Stimulated activated CD8-positive, alpha-beta memory T cell treated with anti-CD3 and anti-CD28 coated beads, Interleukin-7, amount 100 ng/mL, for 4 hours (primary cell): Measurements from ENCODE around the gene MAST4.
A peak's percentile ranks its signal among the peaks of the same experiment; 100 is the strongest.
"Not testable (repeated sequence)": the region's sequence is repeated elsewhere in the genome, so short reads cannot be mapped to it uniquely, and the experiment has no call there.

Source experiments
- DNase-seq, 2 donors: peaks; one replicate each; pipeline ENCODE4 v3.0.0-alpha.2; 2020; ENCODE audit warnings: low read depth in 2 of 2

The MAST4 gene

DNA sequence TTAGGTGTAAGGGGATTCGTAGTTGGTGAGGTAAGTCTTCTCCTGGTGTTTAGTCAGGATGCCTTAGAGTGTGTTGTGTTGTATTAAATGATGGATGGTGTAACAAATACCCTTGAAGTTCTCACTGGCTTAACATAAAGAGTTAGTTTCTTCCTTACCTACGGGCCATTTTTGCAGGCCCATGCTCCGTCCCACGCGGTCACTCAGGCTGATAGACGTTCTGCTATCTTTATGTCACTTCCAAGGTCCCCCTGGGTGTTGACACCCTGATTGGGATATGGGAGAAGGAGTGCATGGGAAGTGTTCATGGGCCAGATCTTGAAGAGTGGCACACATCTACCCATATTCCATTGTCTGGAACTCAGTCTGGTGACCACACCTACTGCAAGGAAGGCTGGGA lies 214.0 kb downstream of the MAST4 start:
- no peak for DNase-seq

DNA sequence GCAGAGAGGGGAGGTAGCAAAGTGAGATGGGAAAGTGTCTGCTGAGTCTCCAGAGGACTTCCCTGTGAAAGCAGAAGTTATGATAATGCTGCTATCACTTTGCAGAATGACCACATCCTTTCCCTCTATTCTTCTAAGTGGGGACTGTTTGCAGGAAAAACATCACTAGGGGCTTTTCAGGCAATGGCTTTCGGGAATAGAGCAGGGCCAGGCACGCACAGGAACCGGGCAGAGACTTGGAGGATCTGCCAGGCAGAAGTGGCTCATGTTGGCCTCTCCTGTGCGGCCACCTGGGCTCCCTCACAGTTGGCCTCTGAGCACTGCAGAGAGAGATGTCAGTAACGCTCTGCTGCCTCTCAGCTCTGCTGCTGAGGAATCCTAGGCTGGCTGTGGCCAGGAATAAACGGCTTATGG lies 214.7 kb downstream of the MAST4 start:
- no peak for DNase-seq

DNA sequence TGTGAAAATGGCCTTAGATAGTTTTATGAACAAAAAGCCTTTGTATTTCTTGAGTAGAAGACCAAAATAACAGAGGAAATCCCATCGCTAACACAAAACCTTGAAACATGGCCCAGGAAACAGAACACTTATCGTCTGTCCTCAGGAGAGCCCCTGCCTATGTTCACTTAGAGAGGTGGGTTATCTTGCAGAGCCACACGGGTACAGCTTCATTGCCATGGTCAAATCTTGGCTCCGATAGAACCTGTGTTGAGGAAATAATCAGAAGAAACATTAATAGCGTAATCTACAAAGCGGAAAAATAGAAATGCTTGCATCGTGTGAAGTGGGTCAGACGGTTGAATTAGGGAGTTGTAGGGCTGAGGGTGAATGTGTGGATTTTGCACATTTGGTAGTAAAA lies 216.1 kb downstream of the MAST4 start:
- no peak for DNase-seq

DNA sequence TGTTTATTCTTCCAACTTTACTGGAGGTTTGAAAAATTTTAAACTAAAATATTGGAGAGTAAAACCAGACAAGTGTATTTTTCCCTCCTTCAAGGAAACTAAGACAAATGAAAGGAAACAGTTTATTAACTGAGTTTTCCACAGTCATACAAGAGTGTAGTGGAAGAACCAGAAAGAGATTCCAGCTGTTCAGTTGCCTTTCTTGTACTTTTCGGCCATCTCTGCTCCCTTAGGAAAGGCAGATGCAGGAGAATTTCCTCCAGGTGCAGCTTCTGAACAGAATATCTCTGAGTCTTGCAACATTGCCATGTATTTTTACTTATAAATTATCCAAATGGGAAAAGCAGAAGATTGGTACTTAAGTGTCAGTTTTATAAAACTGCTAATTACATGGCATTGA lies 217.1 kb downstream of the MAST4 start:
- no peak for DNase-seq

DNA sequence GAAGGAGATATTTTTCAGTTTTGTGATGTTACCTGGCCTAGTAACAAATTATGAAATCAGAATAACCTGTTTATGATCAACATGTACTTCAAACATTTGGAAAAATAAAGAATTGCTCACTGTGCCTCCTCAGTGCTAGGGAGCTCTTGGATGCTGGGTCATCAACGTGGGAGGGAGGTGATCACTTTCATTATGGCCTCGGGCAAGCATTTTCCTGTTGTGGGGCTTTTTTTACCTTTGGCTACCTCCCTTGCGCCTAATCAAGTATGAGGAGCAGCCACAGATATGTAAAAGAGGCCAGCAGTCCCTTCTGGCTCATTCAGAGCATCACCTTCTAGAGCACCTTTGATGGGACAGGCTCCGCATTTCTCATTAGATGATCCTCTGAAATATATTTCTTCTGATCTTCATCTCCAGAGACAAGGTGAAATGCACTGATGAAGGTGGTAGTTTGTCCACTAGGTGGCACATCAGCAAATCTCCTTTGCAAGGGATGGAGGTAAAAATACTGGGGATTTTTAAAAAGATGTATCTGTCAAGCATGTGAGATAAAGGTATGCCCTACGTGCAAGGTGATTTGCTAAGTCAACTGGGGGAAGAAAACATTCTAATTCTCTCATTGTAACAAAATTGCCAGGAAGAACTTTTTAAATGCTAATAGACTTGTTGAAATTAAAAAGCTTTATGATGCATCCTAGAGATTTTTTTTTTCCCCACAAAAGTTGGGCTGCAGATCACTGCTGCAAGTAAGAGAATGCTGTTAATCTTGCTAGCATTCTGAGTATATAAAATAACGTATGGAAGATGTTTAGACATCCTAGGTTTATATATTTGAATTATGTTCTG lies 218.2 kb downstream of the MAST4 start:
- DNase-seq, result peak in 1 of 2 donors; percentile 6

DNA sequence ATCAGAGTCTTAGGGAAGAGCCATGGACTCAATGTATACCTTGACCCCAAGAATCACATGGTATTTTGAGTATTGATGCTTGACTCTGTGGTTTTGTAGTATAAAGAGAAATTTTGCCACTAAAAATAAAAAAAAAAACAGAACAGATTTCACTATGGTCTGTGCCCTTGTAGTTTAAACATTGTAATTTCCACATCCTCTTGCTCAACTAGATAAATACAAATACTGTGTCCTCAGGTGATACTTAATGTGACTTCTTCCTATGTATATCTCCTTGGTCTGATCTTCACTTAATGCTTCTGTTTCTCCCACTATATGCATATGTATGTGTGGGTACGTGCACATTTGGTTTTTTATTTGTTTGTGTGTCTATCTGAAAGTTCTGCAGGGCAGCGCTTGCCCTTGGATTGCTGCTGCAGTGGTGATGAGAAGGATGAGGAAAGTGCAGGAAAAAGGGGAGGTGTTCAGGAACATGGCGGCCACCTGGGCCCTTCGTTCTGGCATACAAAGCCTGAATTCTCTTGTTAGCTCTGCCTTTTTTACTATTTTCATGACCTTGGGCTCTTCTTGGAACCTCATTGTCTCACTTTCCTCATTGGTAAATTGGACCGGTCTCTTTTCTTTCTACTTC lies 222.2 kb downstream of the MAST4 start:
- no peak for DNase-seq

DNA sequence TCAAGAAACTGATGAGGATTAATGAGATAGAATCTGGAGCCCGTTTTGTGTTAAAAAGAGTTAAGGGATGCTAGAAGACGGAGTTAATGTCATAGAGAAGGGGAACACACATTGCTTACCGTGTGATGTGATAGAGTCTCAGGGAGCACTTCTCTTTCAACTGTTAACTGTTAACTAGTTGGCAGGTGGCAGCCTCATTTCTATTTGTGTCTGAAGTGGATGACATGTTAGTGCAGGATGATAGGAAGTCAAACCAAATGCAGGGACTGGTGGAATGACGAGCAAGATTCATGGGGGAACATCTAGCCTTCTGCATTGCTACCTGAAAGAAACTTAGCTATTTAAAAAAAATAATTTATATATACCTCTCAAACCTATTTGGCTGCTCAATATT lies 222.7 kb downstream of the MAST4 start:
- DNase-seq, result no peak

DNA sequence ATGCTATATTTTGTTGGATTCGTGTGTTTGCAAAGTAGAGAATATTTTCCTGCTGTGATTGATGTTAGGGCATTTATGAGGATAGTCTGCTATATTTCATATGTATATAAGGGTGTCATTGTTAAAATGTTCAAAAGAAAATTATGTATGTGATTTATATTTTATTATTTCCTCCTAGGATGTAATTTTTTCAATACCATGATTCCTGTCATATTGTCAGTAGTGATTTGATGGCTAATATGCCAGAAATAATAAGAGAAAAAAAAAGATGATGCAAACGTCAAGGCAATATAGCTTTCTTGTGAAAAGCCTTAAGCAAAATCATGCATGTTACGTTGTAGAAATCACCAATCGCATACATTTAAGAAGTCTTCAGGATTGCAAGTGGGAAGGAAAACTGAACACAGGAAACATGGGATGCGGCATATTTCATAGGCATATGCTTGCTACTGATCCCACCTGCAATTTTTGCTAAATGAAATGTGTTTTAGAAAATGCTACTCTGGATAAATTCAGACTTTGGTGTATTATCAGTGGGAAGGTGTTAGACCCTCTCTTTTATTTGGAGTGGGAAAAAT lies 224.5 kb downstream of the MAST4 start:
- DNase-seq, result no peak

DNA sequence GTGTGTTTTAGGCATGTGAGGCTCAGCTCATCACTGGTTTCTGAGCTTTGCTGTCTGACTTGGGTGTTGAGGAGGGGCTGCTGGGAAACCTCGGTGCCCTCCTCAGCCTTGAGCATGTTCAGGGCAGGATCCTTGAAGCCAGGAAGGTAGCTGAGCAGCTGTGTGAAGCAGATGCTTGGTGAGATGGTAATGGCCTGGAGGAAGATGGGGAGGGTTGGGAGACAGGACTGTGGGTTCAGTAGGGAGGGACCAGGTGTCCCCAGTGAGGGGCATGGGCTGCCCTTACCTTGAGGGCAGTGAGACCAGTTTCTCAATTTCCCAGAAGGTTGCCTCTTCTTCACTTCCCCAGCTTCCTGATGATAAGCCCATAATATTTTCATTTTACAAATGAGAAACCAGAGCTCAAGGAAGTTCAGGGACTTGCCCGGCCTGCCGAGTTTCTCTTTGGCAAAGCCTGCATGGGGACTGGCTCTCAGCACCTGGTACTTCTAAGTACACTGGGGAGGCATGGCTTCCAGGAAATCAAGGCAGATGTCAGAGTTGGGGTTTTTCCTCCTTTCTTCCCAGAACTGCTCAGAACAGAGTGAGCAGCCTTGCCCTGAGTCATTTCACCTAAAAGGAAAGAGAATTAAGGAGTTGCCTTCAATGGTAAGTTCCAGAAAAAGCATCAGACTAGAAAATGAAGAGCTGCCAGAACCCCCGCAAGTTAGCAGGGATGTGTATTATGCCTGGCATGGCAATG lies 225.7 kb downstream of the MAST4 start:
- DNase-seq, result peak; percentile 20 to 29

DNA sequence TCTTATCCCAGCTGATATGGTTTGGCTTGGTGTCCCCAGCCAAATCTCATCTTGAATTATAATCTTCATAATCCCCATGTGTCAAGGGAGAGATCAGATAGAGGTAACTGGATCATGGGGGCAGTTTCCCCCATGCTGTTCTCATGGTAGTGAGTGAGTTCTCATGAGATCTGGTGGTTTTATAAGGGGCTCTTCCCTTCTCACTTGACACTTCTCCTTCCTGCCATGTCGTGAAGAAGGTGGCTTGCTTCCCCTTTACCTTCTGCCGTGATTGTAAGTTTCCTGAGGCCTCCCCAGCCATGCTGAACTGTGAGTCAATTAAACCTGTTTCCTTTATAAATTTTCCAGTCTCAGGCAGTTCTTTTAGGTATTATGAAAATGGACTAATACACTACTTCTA lies 226.7 kb downstream of the MAST4 start:
- DNase-seq, result not testable (repeated sequence)

DNA sequence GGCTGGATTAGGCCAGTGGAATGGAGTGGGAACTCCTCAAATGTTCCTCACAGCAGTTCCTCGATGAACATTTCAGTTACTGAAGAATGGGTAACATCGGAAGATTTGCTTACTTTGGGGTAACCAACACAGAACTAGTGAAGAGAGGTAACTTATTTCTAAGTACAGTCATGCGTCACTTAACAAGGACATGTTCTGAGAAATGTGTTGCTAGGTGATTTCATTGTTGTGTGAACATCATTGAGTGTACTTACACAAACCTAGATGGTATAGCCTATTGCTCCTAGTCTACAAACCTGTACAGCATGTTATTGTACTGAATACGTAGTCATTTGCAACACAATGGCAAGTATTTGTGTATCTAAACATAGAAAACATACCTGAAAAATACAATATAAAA lies 228.3 kb downstream of the MAST4 start:
- DNase-seq, result no peak

DNA sequence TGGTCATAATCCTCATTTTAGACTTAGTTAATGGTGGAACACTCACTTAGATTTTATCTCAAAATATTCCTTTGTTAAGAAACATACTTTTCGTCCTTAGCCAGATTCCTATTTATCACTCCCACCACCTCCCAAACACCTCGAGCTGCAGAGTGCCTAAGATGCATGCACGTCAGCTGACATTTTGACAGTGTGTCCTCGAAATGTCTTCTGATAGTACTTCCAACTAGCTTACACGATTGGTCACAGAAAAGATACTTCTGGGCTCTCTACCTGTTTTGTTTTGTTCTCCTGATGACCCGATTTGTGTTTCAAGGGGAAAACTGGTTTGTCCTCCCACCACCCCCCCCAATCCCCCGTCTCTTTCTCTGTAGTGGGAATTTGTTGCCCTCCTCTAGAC lies 230.1 kb downstream of the MAST4 start:
- DNase-seq, result no peak

DNA sequence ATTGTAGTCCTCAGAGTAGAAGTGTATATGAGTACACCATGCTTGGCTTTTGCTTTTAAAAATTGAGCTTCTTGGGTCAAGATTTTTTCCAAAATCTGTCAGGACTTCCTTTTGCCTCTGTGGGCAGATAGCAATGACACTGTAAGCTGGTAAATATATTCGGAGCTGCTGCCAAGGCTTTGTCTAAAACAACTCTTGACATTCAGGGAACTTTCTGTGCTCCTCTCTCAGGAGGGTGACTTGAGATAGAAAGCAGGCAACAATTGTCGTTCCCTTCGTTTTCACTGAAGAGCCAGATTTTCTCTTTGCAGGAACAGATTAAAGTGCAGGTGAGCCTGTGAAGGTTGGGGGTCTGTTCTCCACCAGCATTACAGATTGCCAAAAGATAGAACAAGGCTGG lies 230.5 kb downstream of the MAST4 start:
- DNase-seq, result no peak

DNA sequence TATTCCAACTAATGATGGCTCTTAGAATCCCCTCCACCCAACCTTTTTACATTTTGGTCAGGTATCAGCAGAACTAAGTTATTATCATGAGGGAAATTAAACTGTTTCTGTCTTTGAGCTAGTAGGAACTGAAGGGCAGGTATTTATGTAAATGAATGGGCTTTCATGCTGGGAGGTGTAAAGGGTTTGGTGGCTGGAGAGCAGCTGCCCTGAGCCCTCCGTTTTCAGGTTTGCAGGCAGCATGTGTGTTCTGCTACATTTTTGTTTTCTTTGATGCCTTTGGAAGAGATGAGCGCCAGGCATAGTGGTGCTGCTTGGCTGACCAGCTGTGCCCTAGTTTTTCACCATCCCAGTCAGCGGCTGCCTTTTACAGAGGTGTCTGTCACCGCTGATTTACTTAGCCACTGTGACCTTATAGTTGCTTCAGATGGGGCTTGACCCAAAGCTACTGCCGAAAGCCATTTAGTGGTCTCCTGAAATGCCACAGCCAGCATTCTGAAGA lies 231.9 kb downstream of the MAST4 start:
- no peak for DNase-seq

DNA sequence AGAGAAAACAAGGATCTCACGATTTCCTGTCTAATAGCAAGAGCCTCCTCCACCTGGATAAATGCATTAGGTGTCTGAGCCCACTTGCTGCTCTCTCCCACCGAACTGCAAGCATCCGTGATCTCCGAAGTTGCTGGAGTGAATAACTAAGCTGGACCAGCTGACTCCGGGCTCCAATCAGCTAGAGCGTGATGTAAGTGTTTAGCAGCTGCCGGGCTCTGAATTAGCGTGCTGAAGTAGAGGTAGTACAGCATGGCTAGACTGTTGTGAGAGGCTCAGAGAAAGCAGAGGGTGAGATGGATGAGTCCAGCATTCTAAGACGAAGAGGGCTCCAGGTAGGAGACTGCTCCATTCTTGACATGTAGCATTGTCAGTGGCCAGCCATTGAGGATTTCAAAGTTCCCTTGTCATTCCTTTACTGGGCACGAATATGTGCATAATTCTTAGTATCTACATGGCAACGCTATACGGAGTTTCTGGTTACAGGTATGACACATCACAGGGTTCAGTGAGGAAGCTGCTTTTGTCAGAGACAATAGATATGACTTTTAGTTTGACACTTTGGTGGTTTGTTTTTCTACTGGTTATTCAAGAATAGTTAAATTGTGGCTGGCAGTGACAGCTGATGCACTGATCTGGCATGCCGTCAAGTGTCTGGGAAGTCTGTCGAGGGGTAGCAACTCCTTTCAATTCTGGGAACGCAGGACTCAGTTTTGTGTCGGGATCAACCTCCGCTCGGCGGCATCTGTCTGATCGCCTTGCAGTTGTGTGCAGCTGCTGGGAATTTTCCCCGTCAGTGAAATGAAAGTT lies 232.6 kb downstream of the MAST4 start:
- peak in 1 of 2 donors; percentile 2 for DNase-seq

DNA sequence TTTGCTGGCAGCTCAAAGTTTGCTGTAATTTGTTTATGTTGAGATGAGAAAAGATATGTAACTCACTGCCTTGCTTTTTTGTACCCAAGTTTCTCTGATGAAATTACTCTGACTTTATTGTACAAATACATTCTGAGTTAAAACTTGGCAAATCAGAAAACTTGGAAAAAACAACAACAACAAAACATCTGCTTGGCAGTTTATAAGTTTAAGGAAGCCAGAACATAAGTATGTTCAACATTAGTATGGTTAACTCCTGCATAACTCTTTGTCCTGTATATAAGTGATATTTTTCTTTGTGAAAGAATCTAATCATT lies 233.1 kb downstream of the MAST4 start:
- no peak for DNase-seq

DNA sequence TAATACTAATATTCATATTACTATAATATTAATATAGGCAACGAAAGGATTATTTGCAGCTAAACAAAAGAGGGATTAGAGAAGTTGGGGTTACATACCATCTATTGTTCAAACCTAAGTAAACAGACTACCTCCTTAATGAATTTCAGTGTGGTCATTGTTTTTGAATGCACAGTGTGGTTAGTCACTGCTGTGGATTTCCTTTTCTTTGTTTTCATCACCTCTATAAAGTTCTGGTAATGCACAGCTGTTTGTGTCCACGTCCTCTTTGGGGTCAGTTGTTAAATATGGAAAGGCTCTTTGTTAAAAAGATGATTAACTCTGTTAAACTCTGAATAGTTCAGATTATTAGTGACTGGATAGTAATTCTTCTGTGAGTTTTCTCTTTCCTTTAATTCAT lies 233.6 kb downstream of the MAST4 start:
- no peak for DNase-seq

DNA sequence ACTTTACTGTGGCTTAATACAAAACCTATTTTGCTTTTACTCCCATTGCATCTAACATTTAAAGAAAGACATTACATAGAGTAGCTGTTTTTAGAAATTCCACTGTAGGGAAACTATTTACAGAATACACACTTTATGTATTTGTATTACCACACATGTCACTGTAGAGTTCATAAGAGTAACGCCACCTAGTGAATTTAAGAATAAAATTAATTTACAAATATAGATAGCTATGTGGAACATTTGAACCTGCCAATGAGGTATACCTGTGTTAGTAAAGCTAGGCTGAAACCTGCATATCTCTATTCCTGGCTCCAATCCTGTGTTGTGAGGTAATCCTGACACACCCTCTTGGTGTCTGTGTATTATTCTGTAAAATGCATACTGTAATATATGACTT lies 234.4 kb downstream of the MAST4 start:
- DNase-seq, result no peak

DNA sequence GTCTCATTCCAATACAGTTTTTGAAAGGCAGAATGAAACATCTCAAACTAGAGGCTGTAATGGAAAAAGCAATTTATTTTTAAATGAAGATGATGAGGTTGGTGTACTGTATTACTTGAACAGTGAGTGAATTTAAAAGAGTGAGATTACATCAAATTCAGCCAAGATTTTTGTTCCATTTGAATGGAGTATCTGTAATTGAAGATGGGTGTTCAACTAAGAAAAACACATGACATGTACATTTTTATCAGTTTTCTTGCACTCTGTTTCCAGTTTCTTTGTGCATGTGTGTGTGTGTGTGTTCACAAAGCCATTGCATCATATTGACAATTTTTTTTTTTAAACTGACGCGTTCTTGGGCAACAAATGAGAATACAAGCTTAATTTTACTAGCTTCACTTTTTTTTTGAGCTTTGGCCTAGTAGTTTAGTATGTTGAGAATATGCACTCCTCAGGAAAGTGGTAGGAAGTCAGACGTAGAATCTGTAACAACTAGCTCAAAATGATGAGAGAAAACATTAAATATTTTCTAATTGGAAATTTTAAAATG lies 243.5 kb downstream of the MAST4 start:
- no peak for DNase-seq

DNA sequence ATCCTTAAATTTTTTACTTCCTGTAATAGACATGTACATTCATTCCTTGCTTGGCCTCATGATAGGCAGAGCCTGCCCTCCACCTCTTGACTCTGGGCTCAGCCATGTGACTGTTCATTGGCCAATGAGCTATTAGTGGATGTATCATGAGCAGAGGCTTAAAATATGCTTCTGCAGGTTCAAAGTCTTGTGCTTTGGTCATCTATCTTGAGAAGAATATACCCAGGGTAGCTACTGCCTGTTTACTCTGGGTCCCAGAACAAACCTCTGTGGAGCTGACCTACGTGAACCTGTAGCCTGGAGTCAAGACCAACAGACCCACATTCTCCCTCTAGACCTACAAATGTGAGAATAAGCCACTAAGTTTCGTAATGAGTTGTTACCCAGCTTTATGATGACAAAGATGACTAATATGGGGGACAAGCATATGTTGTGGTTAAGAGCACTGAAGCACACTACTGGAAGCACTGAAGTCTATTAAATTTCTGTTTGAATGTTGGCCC lies 244.4 kb downstream of the MAST4 start:
- DNase-seq, result no peak

DNA sequence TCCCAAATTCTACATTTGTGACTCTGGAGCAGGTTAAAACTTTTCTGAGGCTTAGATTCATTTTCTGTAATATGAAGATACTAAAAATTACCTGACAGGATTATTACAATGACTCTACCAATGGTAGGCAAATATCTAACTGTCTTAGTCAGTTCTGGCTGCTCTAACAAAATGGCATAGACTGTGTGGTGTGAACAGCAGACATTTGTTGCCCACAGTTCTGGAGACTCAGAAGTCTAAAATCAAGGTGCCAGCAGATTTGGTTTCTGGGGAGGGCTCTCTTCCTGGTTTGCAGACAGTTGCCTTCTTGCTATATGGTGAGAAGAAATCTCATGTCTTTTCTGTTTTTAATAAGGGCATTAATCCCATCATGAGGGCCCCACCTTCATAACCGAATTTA lies 245.1 kb downstream of the MAST4 start:
- DNase-seq, result no peak
